ENCODE measurements around the gene BIRC2. TPM values are rescaled to one million over a fixed set of nuclear protein-coding genes. Genes with fewer than 3 reads are reported as not detected.
"Not testable (repeated sequence)": the region's sequence is repeated elsewhere in the genome, so short reads cannot be mapped to it uniquely, and the experiment has no call there.

The BIRC2 gene
- 31.0 to 53.8 TPM (median 53.3 TPM) in 3 replicates for polyA plus RNA-seq
- 59.2 TPM for polyA plus RNA-seq (2011; ENCODE audit: low read depth)
- polyA plus RNA-seq (2011; cell fraction: cytosol; rRNA removed) = 21.1 and 53.3 TPM in 2 replicates
- 61.2 and 65.7 TPM in 2 replicates for polyA plus RNA-seq (2011; cell fraction: nucleus; rRNA removed)
- polyA plus RNA-seq (2012; ENCODE audit: low replicate concordance) = 28.1 and 30.6 TPM in 2 replicates
- 17.5 to 60.7 TPM (median 48.5 TPM) in 3 replicates for polyA minus RNA-seq
- polyA minus RNA-seq (2011; cell fraction: cytosol; rRNA and poly(A)+ RNA removed) = 27.0 TPM
- 41.0 and 70.8 TPM in 2 replicates for polyA minus RNA-seq (2011; cell fraction: nucleus; rRNA and poly(A)+ RNA removed)

DNA sequence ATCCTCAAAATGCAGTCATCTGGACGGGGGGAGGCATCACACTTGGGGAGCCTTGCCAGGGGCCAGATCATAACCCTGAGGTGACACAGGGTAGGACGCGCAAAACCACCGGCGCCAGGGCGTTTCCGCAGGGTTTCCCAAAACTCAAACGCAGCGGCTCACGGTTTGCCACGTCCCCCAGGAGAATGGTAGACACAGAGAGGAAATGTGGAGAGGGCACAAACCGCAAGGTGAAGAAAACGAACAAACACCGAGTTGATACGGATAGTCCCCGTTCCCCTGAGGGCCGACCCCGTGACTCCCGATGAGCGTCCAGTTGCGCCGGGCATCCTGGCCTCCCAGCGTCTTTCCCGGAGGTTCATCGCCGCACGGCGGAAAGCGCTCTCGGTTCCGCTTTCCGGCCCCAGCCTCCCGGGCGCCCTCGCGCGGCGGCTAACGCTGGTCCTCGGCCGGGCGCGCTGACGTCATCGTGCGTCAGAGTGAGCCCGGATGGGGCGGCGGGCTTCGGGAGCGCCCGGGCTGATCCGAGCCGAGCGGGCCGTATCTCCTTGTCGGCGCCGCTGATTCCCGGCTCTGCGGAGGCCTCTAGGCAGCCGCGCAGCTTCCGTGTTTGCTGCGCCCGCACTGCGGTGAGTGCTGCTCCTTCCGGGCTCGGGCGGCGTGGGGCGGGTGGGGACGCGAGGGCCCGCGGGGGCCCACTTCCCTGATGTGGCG is at the start of gene BIRC2:
Gene BIRC2, plus strand, starts transcription at position 467 of the 714 bp plus-strand sequence. CDS start 2,641 bp downstream, outside the sequence.
- Histone ChIP-seq H3K4me1 (ENCODE audit: control insufficient read depth, extremely low read depth, insufficient read depth, low read length) (peaks cover 20% of the 10 kb centered on the region), H3K9me1 (ENCODE audit: control insufficient read depth, extremely low read depth, insufficient read depth, low read length) (no peaks in the 10 kb centered on the region), H3K9ac (ENCODE audit: control insufficient read depth, extremely low read depth, insufficient read depth, low read length) (peak within 1 kb of the TSS; percentile 97), H3K9me3 (ENCODE audit: control insufficient read depth, low read depth, low read length) (no peaks in the 10 kb centered on the region), H3K27ac (ENCODE audit: control insufficient read depth, insufficient read depth, low read length) (peak within 1 kb of the TSS; percentile 94), H3K79me2 (ENCODE audit: control insufficient read depth, insufficient read depth, low read length) (peaks cover 44% of the 10 kb centered on the region), H4K20me1 (ENCODE audit: control insufficient read depth, extremely low read depth, insufficient read depth, low read length) (no peaks in the 10 kb centered on the region), H3K36me3 (ENCODE audit: control insufficient read depth in 2 of 2, extremely low read depth in 1 of 2, insufficient read depth in 2 of 2, low read length in 2 of 2) (peaks cover 2 to 13% of the 10 kb centered on the region in 2 experiments), H3K4me3 (ENCODE audit: control insufficient read depth in 2 of 3, extremely low read depth in 1 of 3, insufficient read depth in 2 of 3, low read depth in 1 of 3, low read length in 3 of 3) (peak within 1 kb of the TSS; percentile 93 to 97 (median 97)), H3K4me2 (ENCODE audit: control insufficient read depth, extremely low read depth, insufficient read depth, low read depth, low read length) (peak within 1 kb of the TSS; percentile 93), H2AFZ (ENCODE audit: control insufficient read depth, low read length) (peak within 1 kb of the TSS; percentile 77), H3K27me3 (ENCODE audit: control insufficient read depth, extremely low read depth, insufficient read depth, low read length) (no peaks in the 10 kb centered on the region)
- dilution Hi-C loops (cut with MboI; ENCODE audit: extremely low pct_ligation_motif_present, low sequenced_read_pairs) = no loop called here
- DNase-seq (ENCODE audit: low read depth, low spot score) (no peak), FAIRE-seq (no peak)
- TF ChIP-seq EZH2 (IDR thresholded peaks at IDR 0.05; ENCODE audit: low read length) = no peak
- TF ChIP-seq, protein P1, sequence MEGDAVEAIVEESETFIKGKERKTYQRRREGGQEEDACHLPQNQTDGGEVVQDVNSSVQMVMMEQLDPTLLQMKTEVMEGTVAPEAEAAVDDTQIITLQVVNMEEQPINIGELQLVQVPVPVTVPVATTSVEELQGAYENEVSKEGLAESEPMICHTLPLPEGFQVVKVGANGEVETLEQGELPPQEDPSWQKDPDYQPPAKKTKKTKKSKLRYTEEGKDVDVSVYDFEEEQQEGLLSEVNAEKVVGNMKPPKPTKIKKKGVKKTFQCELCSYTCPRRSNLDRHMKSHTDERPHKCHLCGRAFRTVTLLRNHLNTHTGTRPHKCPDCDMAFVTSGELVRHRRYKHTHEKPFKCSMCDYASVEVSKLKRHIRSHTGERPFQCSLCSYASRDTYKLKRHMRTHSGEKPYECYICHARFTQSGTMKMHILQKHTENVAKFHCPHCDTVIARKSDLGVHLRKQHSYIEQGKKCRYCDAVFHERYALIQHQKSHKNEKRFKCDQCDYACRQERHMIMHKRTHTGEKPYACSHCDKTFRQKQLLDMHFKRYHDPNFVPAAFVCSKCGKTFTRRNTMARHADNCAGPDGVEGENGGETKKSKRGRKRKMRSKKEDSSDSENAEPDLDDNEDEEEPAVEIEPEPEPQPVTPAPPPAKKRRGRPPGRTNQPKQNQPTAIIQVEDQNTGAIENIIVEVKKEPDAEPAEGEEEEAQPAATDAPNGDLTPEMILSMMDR (optimal IDR thresholded peaks at IDR 0.05 in 1 of 3, IDR thresholded peaks at IDR 0.05 in 1 of 3, conservative IDR thresholded peaks at IDR 0.05 in 1 of 3; ENCODE audit: extremely low read depth in 1 of 3, insufficient read depth in 2 of 3, low read length in 3 of 3) = peak; percentile 67 to 87 (median 78)

DNA sequence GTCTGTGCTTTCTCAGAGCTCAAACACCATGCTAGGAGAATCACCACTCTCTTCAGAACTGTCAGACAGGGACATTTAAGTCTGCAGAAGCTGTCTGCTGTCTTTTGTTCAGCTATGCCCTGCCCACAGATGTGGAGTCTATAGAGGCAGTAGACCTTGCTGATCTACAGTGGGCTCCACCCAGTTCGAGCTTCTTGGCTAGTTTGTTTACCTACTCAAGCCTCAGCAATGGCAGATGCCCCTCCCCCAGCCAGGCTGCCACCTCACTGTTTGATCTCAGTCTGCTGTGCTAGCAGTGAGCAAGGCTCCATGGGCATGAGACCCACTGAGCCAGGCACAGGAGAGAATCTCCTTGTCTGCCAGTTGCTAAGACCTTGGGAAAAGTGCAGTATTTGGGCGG is 46.2 kb upstream of the BIRC2 start:
- H3K9me3 ChIP-seq (ENCODE audit: control insufficient read depth, low read depth, low read length); H4K20me1 ChIP-seq (ENCODE audit: control insufficient read depth, extremely low read depth, insufficient read depth, low read length); H3K27me3 ChIP-seq (ENCODE audit: control insufficient read depth, extremely low read depth, insufficient read depth, low read length); H3K36me3 ChIP-seq (ENCODE audit: control insufficient read depth in 2 of 2, extremely low read depth in 1 of 2, insufficient read depth in 2 of 2, low read length in 2 of 2); H3K9me1 ChIP-seq (ENCODE audit: control insufficient read depth, extremely low read depth, insufficient read depth, low read length); H3K9ac ChIP-seq (ENCODE audit: control insufficient read depth, extremely low read depth, insufficient read depth, low read length); H3K27ac ChIP-seq (ENCODE audit: control insufficient read depth, insufficient read depth, low read length); H3K4me3 ChIP-seq (ENCODE audit: control insufficient read depth in 2 of 3, extremely low read depth in 1 of 3, insufficient read depth in 2 of 3, low read depth in 1 of 3, low read length in 3 of 3); H3K79me2 ChIP-seq (ENCODE audit: control insufficient read depth, insufficient read depth, low read length); dilution Hi-C loops (cut with MboI; ENCODE audit: extremely low pct_ligation_motif_present, low sequenced_read_pairs); H2AFZ ChIP-seq (ENCODE audit: control insufficient read depth, low read length); H3K4me2 ChIP-seq (ENCODE audit: control insufficient read depth, extremely low read depth, insufficient read depth, low read depth, low read length); FAIRE-seq; DNase-seq (ENCODE audit: low read depth, low spot score): not testable (repeated sequence)
- peaks cover 13% of the 10 kb centered on the region for H3K4me1 ChIP-seq (ENCODE audit: control insufficient read depth, extremely low read depth, insufficient read depth, low read length)
